ENCODE measurements around the gene TNFRSF19.
"Not testable (repeated sequence)": the region's sequence is repeated elsewhere in the genome, so short reads cannot be mapped to it uniquely, and the experiment has no call there.

The TNFRSF19 gene

DNA sequence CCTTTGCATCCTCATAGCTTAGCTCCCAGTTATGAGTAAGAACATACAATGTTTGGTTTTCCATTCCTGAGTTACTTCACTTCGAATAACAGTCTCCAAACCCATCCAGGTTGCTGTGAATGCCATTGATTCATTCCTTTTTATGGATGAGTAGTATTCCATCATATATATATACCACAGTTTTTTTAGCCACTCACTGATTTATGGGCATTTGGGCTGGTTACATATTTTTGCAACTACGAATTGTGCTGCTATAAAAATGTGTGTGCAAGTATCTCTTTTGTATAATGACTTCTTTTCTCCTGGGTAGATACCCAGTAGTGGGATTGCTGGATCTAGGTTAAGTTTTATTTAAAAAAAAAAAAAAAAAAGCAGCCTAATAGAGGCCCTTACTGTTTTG is 14.1 kb downstream of the TNFRSF19 start:
- Histone ChIP-seq H3K27ac (ENCODE audit: low read depth, low read length) (no peak overlapping the region), H3K27me3 (ENCODE audit: insufficient read depth, low read length) (no peaks in the 10 kb centered on the region), H2AFZ (ENCODE audit: low read length, unreplicated experiment) (no peak overlapping the region), H3K79me2 (ENCODE audit: control insufficient read depth, insufficient read depth, low read length, unreplicated experiment) (no peaks in the 10 kb centered on the region), H3K4me1 (ENCODE audit: control insufficient read depth, insufficient read depth, low read length, unreplicated experiment) (peaks cover 3% of the 10 kb centered on the region), H3K36me3 (ENCODE audit: insufficient read depth, low read length) (no peaks in the 10 kb centered on the region), H3K4me3 (ENCODE audit: low read depth, low read length) (no peak overlapping the region)

DNA sequence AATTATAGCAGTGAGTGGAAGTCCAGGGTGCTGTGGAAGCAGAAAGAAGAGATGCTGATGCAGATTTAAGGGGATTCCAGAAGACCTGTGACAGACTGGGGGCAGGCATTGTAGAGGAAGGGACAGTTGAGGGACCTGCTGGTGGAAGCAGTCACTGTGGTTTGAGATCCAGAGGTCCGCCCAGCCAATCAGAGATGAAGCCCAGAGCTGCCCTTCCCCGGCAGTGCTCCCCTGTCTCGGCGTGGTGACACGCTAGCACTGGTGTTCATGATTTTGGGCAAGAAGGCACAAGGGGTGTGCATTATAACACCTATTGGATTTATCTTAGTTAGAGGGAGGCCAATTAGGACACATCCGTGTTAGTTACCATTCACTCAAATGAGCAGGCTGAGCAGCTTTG is 16.1 kb downstream of the TNFRSF19 start:
- no peak overlapping the region for H3K27ac ChIP-seq (ENCODE audit: low read depth, low read length)
- H3K36me3 ChIP-seq (ENCODE audit: insufficient read depth, low read length): no peaks in the 10 kb centered on the region
- H2AFZ ChIP-seq (ENCODE audit: low read length, unreplicated experiment): no peak overlapping the region
- H3K27me3 ChIP-seq (ENCODE audit: insufficient read depth, low read length): no peaks in the 10 kb centered on the region
- no peaks in the 10 kb centered on the region for H3K79me2 ChIP-seq (ENCODE audit: control insufficient read depth, insufficient read depth, low read length, unreplicated experiment)
- H3K4me3 ChIP-seq (ENCODE audit: low read depth, low read length): no peak overlapping the region
- no peaks in the 10 kb centered on the region for H3K4me1 ChIP-seq (ENCODE audit: control insufficient read depth, insufficient read depth, low read length, unreplicated experiment)

GRCh38 chr13:23588666-23589065 is 18.5 kb downstream of the TNFRSF19 start:
- Histone ChIP-seq H3K36me3 (ENCODE audit: insufficient read depth, low read length) (no peaks in the 10 kb centered on the region), H2AFZ (ENCODE audit: low read length, unreplicated experiment) (no peak overlapping the region), H3K27me3 (ENCODE audit: insufficient read depth, low read length) (no peaks in the 10 kb centered on the region), H3K27ac (ENCODE audit: low read depth, low read length) (no peak overlapping the region), H3K79me2 (ENCODE audit: control insufficient read depth, insufficient read depth, low read length, unreplicated experiment) (no peaks in the 10 kb centered on the region), H3K4me1 (ENCODE audit: control insufficient read depth, insufficient read depth, low read length, unreplicated experiment) (peaks cover 8% of the 10 kb centered on the region), H3K4me3 (ENCODE audit: low read depth, low read length) (no peak overlapping the region)

- H3K4me3 ChIP-seq (ENCODE audit: low read depth, low read length): no peak overlapping the region
- H3K27ac ChIP-seq (ENCODE audit: low read depth, low read length): no peak overlapping the region
- H3K36me3 ChIP-seq (ENCODE audit: insufficient read depth, low read length): no peaks in the 10 kb centered on the region
- peaks cover 8% of the 10 kb centered on the region for H3K4me1 ChIP-seq (ENCODE audit: control insufficient read depth, insufficient read depth, low read length, unreplicated experiment)
- H3K79me2 ChIP-seq (ENCODE audit: control insufficient read depth, insufficient read depth, low read length, unreplicated experiment): no peaks in the 10 kb centered on the region
- H2AFZ ChIP-seq (ENCODE audit: low read length, unreplicated experiment): no peak overlapping the region
- H3K27me3 ChIP-seq (ENCODE audit: insufficient read depth, low read length): no peaks in the 10 kb centered on the region
These were observed 22.4 kb downstream of the TNFRSF19 start for GRCh38 chr13:23592596-23592995.

DNA sequence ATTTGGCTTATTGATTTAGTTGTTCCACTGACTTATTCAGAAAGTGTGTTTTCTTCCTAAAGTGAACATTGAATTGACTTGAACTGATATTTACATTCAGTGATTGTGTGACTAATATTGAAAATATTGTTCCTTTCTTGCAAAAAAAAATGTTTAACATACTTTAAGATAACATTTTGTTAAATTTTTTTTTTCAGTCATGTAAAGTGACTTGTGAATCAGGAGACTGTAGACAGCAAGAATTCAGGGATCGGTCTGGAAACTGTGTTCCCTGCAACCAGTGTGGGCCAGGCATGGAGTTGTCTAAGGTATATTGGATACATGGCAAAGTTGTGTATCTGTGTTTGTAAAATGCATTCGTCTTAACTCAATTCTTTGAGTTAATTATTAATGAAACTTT is 22.9 kb downstream of the TNFRSF19 start:
- Histone ChIP-seq H3K27me3 (ENCODE audit: insufficient read depth, low read length) (no peaks in the 10 kb centered on the region), H2AFZ (ENCODE audit: low read length, unreplicated experiment) (no peak overlapping the region), H3K27ac (ENCODE audit: low read depth, low read length) (no peak overlapping the region), H3K4me3 (ENCODE audit: low read depth, low read length) (peak overlapping the region; percentile 25; the same call in 1 of the 2 replicates), H3K79me2 (ENCODE audit: control insufficient read depth, insufficient read depth, low read length, unreplicated experiment) (no peaks in the 10 kb centered on the region), H3K4me1 (ENCODE audit: control insufficient read depth, insufficient read depth, low read length, unreplicated experiment) (peaks cover 8% of the 10 kb centered on the region), H3K36me3 (ENCODE audit: insufficient read depth, low read length) (no peaks in the 10 kb centered on the region)

DNA sequence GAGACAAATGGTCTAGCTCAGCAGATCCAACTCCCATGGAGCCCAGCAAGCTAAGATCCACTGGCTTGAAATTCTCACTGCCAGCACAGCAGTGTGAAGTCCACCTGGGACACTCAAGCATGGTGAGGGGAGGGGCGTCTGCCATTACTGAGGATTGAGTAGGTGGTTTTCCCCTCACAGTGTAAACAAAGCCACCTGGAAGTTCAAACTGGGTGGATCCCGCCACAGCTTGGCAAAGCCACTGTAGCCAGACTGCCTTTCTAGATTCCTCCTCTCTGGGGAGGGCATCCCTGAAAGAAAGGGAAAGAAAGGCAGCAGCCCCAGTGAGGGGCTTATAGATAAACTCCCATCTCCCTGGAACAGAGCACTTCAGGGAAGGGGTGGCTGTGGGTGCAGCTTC is 24.1 kb downstream of the TNFRSF19 start:
- H3K4me3 ChIP-seq (ENCODE audit: low read depth, low read length); H2AFZ ChIP-seq (ENCODE audit: low read length, unreplicated experiment); H3K36me3 ChIP-seq (ENCODE audit: insufficient read depth, low read length); H3K27ac ChIP-seq (ENCODE audit: low read depth, low read length); H3K27me3 ChIP-seq (ENCODE audit: insufficient read depth, low read length); H3K79me2 ChIP-seq (ENCODE audit: control insufficient read depth, insufficient read depth, low read length, unreplicated experiment): not testable (repeated sequence)
- peaks cover 18% of the 10 kb centered on the region for H3K4me1 ChIP-seq (ENCODE audit: control insufficient read depth, insufficient read depth, low read length, unreplicated experiment)

DNA sequence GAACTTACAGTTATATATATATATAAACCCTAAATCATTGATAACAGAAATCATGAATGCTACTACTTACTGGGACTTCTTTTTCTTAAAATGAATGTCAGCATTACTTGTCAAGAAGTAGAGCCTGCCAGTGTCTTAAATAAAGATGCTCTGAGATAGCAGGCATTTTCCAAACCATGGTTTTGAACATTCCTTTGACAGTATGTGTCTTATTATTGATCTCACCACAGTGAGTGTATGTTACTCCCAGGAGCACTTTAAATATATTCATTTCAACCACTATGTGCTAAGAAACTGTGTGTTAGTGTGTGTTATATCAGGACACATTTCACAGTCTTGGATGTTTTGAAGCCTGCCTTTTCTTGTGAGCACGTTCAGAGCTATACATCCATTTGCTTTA is 28.2 kb downstream of the TNFRSF19 start:
- H2AFZ ChIP-seq (ENCODE audit: low read length, unreplicated experiment): no peak overlapping the region
- H3K36me3 ChIP-seq (ENCODE audit: insufficient read depth, low read length): no peaks in the 10 kb centered on the region
- no peak overlapping the region for H3K27ac ChIP-seq (ENCODE audit: low read depth, low read length)
- no peaks in the 10 kb centered on the region for H3K27me3 ChIP-seq (ENCODE audit: insufficient read depth, low read length)
- H3K4me3 ChIP-seq (ENCODE audit: low read depth, low read length): no peak overlapping the region
- H3K79me2 ChIP-seq (ENCODE audit: control insufficient read depth, insufficient read depth, low read length, unreplicated experiment): no peaks in the 10 kb centered on the region
- H3K4me1 ChIP-seq (ENCODE audit: control insufficient read depth, insufficient read depth, low read length, unreplicated experiment): peaks cover 19% of the 10 kb centered on the region

- Histone ChIP-seq H3K4me1 (ENCODE audit: control insufficient read depth, insufficient read depth, low read length, unreplicated experiment) (peaks cover 16% of the 10 kb centered on the region), H3K4me3 (ENCODE audit: low read depth, low read length) (no peak overlapping the region), H3K27me3 (ENCODE audit: insufficient read depth, low read length) (no peaks in the 10 kb centered on the region), H3K79me2 (ENCODE audit: control insufficient read depth, insufficient read depth, low read length, unreplicated experiment) (no peaks in the 10 kb centered on the region), H3K27ac (ENCODE audit: low read depth, low read length) (no peak overlapping the region), H3K36me3 (ENCODE audit: insufficient read depth, low read length) (no peaks in the 10 kb centered on the region), H2AFZ (ENCODE audit: low read length, unreplicated experiment) (no peak overlapping the region)
These were observed 29.1 kb downstream of the TNFRSF19 start for GRCh38 chr13:23599083-23599925.

GRCh38 chr13:23600100-23600499 is 29.9 kb downstream of the TNFRSF19 start:
- H3K27ac ChIP-seq (ENCODE audit: low read depth, low read length): no peak overlapping the region
- no peak overlapping the region for H3K4me3 ChIP-seq (ENCODE audit: low read depth, low read length)
- H3K4me1 ChIP-seq (ENCODE audit: control insufficient read depth, insufficient read depth, low read length, unreplicated experiment): peaks cover 16% of the 10 kb centered on the region
- H3K36me3 ChIP-seq (ENCODE audit: insufficient read depth, low read length): no peaks in the 10 kb centered on the region
- no peaks in the 10 kb centered on the region for H3K79me2 ChIP-seq (ENCODE audit: control insufficient read depth, insufficient read depth, low read length, unreplicated experiment)
- no peaks in the 10 kb centered on the region for H3K27me3 ChIP-seq (ENCODE audit: insufficient read depth, low read length)
- no peak overlapping the region for H2AFZ ChIP-seq (ENCODE audit: low read length, unreplicated experiment)

DNA sequence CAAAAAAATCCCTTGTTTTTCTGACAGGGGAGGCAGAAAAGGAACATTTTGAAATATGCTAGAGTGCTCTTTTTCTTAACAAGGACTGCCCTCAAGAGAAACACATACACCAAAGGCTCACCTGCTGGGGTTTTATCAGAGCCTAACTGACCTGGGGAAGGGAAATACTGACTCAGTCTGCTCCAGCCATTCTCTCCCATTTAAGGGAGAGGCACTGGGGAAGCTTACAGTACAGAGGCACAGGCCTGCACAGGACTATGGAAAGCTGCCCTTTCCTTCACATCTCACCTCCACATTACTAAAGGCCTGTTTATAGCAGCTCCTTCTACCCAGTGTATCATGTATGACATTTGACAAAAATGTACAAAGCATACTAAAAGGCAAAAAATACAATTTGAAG is 30.3 kb downstream of the TNFRSF19 start:
- H3K4me1 ChIP-seq (ENCODE audit: control insufficient read depth, insufficient read depth, low read length, unreplicated experiment): peaks cover 16% of the 10 kb centered on the region
- H3K4me3 ChIP-seq (ENCODE audit: low read depth, low read length): no peak overlapping the region

DNA sequence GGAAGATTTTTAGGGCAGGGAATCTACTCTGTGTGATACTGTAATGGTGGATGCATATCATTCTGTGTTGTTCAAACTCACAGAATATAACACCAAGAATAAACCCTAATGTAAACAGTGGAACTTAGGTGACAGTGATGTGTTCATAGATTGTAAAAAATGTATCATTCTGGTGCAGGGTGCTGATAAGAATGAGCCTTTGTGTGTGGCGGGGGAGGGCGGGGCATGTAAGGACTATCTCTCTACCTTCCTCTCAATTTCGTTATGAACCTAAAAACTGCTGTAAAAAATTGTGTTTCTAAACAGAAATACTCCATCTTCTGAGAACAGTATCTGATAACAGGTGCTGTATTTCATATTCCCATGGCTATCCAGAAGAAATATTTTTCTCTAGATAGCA is 35.6 kb downstream of the TNFRSF19 start:
- no peaks in the 10 kb centered on the region for H3K27me3 ChIP-seq (ENCODE audit: insufficient read depth, low read length)
- no peaks in the 10 kb centered on the region for H3K36me3 ChIP-seq (ENCODE audit: insufficient read depth, low read length)
- no peak overlapping the region for H3K4me3 ChIP-seq (ENCODE audit: low read depth, low read length)
- H3K4me1 ChIP-seq (ENCODE audit: control insufficient read depth, insufficient read depth, low read length, unreplicated experiment): peaks cover 13% of the 10 kb centered on the region
- H2AFZ ChIP-seq (ENCODE audit: low read length, unreplicated experiment): no peak overlapping the region
- H3K79me2 ChIP-seq (ENCODE audit: control insufficient read depth, insufficient read depth, low read length, unreplicated experiment): no peaks in the 10 kb centered on the region
- no peak overlapping the region for H3K27ac ChIP-seq (ENCODE audit: low read depth, low read length)

More for the DNA sequence above, 30.3 kb downstream of the TNFRSF19 start:
- Histone ChIP-seq H3K27me3 (ENCODE audit: insufficient read depth, low read length) (no peaks in the 10 kb centered on the region), H3K79me2 (ENCODE audit: control insufficient read depth, insufficient read depth, low read length, unreplicated experiment) (no peaks in the 10 kb centered on the region), H2AFZ (ENCODE audit: low read length, unreplicated experiment) (no peak overlapping the region), H3K27ac (ENCODE audit: low read depth, low read length) (no peak overlapping the region), H3K36me3 (ENCODE audit: insufficient read depth, low read length) (no peaks in the 10 kb centered on the region)
